Measurements from ENCODE around the gene KCNK18. TPM values are rescaled to one million over a fixed set of nuclear protein-coding genes. Genes with fewer than 3 reads are reported as not detected.

The KCNK18 gene
- total and polyA plus RNA-seq, 9 donors, result not detected

- Histone ChIP-seq H3K9me3 (no peaks in the 10 kb centered on the region), H3K27me3 (no peaks in the 10 kb centered on the region), H3K4me1 (ENCODE audit: insufficient read depth) (no peaks in the 10 kb centered on the region), H3K4me3 (peak within 1 kb of the TSS; percentile 18), H3K36me3 (no peaks in the 10 kb centered on the region), H3K27ac (no peak within 1 kb of the TSS)
- intact Hi-C loops (cut with DNase I), result no loop called here
- no peak for TF ChIP-seq EP300 (IDR thresholded peaks at IDR 0.05)
- no peak for TF ChIP-seq CTCF (IDR thresholded peaks at IDR 0.05)
- TF ChIP-seq POLR2A (IDR thresholded peaks at IDR 0.05), result no peak
- peak in 1 of 5 donors; percentile 25 for DNase-seq
- 4 to 6% (median 5%) methylated on average over 68 to 93 of the region's 93 CpGs for WGBS, 3 donors
Observed at GRCh38 chr10:117240621-117241529, 43.6 kb downstream of the KCNK18 start, which contains the start of gene SLC18A2. Gene SLC18A2 (plus strand): TSS chr10:117241114. CDS start chr10:117241694, 580 bp downstream.

- no peak for TF ChIP-seq EP300 (IDR thresholded peaks at IDR 0.05)
- no peak for TF ChIP-seq POLR2A (IDR thresholded peaks at IDR 0.05)
- no peak for TF ChIP-seq CTCF (IDR thresholded peaks at IDR 0.05)
- H3K27me3 ChIP-seq, result no peaks in the 10 kb centered on the region
- intact Hi-C loops (cut with DNase I), result no loop called here
- no peaks in the 10 kb centered on the region for H3K4me1 ChIP-seq (ENCODE audit: insufficient read depth)
- no peak overlapping the region for H3K27ac ChIP-seq
- peak in 3 of 5 donors; percentile 31 to 57 (median 40) for DNase-seq
- no peaks in the 10 kb centered on the region for H3K36me3 ChIP-seq
- 5 to 8% (median 6%) methylated on average over 41 to 56 of the region's 56 CpGs for WGBS, 3 donors
- H3K4me3 ChIP-seq, result peak overlapping the region; percentile 18
- H3K9me3 ChIP-seq, result no peaks in the 10 kb centered on the region
Observed at GRCh38 chr10:117241541-117242462, 44.5 kb downstream of the KCNK18 start.

GRCh38 chr10:117242463-117242832, 45.2 kb downstream of the KCNK18 start:
- intact Hi-C loops (cut with DNase I), result no loop called here
- Histone ChIP-seq H3K36me3 (no peaks in the 10 kb centered on the region), H3K4me3 (no peak overlapping the region), H3K27me3 (no peaks in the 10 kb centered on the region), H3K27ac (no peak overlapping the region), H3K4me1 (ENCODE audit: insufficient read depth) (no peaks in the 10 kb centered on the region), H3K9me3 (no peaks in the 10 kb centered on the region)
- 87 to 88% (median 88%) methylated on average over 8 of the region's 8 CpGs for WGBS, 3 donors
- no peak for TF ChIP-seq CTCF (IDR thresholded peaks at IDR 0.05)
- TF ChIP-seq POLR2A (IDR thresholded peaks at IDR 0.05), result no peak
- no peak for TF ChIP-seq EP300 (IDR thresholded peaks at IDR 0.05)
- no peak for DNase-seq

GRCh38 chr10:117246997-117247671, 49.8 kb downstream of the KCNK18 start:
- WGBS, 3 donors, result 81 to 93% (median 92%) methylated on average over 3 of the region's 3 CpGs
- TF ChIP-seq POLR2A (IDR thresholded peaks at IDR 0.05), result no peak
- TF ChIP-seq CTCF (IDR thresholded peaks at IDR 0.05), result no peak
- TF ChIP-seq EP300 (IDR thresholded peaks at IDR 0.05), result no peak
- no peak overlapping the region for H3K4me3 ChIP-seq
- DNase-seq, result no peak
- intact Hi-C loops (cut with DNase I), result no loop called here
- no peaks in the 10 kb centered on the region for H3K9me3 ChIP-seq
- no peaks in the 10 kb centered on the region for H3K4me1 ChIP-seq (ENCODE audit: insufficient read depth)
- no peaks in the 10 kb centered on the region for H3K27me3 ChIP-seq
- no peak overlapping the region for H3K27ac ChIP-seq
- H3K36me3 ChIP-seq, result no peaks in the 10 kb centered on the region
